ENCODE results near the gene CFAP100.

The CFAP100 gene

GRCh38 chr3:126446791-126447190, 52.1 kb downstream of the CFAP100 start:
- DNase-seq: no peak

GRCh38 chr3:126447456-126448106, 52.9 kb downstream of the CFAP100 start:
- DNase-seq: no peak

GRCh38 chr3:126448136-126448892, 53.6 kb downstream of the CFAP100 start:
- peak; percentile 14 for DNase-seq

GRCh38 chr3:126448893-126449180, 54.1 kb downstream of the CFAP100 start:
- no peak for DNase-seq

- DNase-seq: no peak
Observed at GRCh38 chr3:126449621-126450051, 54.9 kb downstream of the CFAP100 start.

DNA sequence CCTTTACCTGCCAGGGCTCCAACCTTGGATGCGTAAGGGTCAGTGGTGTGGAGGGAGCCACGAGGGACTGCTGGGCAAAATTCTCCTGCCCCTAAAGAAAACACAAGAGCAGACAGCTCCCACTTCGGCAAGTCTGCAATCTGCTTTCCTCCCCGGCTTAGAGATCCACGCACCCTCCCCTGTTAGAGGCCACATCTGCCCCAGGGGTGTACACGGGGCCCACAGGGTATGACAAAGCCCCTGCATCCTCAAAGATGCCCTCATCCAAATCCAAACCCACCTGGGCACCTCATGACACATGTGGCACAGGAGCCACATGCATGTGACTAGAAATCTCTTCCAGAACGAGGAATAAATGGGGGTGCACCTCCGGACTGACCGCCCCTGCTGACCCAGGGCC, 55.5 kb downstream of the CFAP100 start:
- no peak for DNase-seq

GRCh38 chr3:126450744-126451143, 56.0 kb downstream of the CFAP100 start:
- no peak for DNase-seq

GRCh38 chr3:126451511-126451910, 56.8 kb downstream of the CFAP100 start:
- DNase-seq: no peak

- no peak for DNase-seq
Observed at GRCh38 chr3:126452213-126452612, 57.5 kb downstream of the CFAP100 start.

DNA sequence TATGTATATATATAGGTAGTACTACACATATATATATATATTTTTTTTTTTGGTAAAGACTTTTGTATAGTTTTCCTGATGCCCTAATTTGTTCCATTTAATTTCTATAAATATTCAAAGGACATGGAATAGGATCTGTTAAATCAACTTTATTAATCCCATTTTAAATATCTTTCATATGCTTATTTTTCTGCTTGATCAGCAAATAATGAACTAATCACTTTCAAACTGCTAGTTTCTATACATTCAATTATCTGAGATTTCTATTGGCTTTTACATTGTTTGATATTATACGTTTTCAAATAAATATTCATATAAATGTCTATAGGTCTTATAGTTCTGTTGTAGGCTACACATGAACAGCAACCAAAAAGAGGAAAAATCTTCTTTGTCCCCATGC, 59.3 kb downstream of the CFAP100 start:
- DNase-seq: no peak

DNA sequence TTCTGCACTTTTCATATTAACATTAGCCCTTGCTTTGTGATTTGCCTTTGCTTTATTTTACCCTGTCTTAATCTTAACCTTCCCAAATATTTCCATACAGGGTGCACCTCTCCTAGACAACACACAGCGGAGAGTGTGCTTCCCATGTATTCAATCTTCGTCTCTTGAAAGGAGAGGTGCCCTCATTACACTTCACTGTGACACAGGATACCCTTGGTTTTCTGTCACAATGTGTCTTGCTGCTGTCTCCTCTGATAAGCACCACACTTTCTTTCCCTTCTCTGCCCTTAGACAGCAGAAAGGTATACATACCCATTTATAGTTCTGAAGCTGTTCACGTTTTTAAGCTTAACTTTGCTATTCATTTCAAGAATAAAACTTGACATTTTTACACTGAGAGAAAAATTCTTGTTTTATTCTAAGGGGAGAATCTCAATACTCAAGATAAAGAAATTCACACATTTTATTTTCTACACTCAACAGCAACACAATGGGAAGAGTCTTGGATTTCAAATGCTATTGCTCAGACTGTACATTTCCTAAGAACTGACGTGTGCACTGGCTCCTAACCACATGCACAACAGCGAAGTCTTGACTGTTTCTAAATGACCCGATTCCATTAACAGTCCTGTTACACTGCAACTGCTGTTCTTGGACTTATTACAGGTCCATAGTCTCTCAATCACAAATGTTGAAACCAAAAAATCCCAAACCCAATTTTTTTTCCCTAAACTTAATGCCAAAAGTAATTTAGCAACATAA, 59.9 kb downstream of the CFAP100 start:
- DNase-seq: no peak

DNA sequence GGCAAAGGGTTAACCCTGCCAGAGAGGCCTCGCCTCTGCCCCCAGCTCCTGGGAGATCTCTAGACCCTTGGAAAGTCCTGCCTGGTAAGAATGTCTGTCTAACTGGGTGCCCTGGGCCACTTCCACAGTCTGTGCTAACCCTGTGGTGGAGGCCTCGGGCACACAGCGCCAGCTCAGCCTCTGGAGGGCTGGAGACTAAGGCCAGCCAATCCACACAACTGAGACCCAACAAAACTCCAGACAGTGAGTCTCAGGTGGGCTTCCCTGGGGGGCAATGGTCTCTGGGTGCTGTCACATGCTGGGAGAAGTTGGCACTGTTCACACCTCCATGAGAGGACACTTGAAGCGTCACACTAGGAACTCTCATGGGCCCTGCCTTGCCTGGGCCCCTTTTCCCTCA, 61.5 kb downstream of the CFAP100 start:
- no peak for DNase-seq

DNA sequence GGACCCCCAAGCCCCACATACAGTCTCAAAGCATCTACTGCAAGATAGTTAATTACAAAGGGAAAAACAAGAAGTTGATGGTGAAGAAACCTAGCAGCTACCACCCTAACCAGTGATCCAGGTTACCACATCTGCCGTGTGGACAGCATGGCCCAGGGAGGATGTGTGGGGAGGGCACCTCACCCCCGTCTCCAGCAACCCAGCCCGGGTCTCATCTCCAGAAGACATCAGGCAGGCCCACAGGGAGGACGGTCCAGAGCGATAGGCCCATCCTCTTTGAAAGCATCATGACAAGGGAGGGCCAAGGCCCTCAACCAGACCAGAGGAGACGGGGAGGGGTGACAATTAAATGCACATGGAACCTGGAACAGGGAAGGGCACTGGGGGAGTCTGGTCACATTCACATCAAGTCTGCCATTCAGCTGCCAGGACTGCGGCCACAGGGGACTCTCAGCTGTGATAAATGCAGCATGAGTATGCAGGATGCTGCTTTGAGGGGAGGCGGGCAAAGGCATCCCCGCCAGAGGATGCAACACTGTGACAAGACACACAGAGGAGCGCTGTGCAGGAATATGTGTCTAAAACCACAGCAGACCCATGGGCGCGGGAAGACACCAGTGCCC, 62.2 kb downstream of the CFAP100 start:
- DNase-seq: no peak

DNA sequence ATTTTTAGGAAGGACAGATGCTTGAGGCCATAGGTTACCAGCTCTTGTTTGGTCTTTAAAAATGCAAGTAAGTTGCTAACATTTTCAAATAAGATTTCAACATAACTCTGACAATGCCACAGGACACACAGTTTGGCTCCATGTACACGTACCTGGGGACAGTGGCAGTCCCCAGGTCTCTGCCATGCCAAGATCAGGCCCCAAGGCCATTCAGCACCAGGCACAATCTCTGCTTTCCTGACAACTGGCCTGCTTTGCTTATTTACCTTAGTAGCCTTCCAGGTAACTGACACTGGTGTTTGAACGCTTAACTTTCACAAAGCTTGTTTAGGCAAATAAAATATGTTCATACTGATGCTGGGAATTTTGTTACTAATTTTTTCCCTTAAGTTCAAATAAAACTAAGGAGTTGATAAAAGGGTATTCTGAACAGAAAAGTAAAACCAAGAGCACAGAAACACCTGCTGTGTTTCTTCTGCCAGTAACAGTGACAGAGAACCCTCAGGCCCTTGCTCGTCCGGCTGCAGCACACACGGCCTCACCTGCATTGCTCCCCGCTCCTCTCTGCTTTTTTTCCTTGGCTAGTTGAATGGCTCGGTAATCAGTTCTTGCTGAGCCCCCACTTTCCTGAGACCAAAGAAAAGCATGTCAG, 64.5 kb downstream of the CFAP100 start:
- no peak for DNase-seq

GRCh38 chr3:126459763-126460127, 65.0 kb downstream of the CFAP100 start:
- no peak for DNase-seq

DNA sequence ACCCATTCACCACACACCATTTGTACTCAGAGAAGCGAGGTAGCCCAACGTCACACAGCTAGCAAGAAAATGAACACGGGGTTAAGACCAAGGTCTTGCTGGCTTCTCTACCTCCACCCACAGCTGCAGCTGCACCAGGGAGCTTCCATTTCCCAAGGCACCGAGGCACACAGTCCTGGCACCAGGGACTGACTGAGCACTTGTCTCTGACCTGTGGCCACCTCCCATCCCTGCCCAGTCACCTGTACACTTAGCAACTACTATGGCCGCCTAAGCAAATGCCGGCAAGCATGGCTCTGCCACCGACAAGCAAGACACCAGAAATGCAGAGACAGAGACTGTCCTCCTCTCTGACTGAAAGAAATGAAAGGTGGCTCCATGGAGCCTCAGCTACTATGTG, 65.7 kb downstream of the CFAP100 start:
- DNase-seq: no peak

DNA sequence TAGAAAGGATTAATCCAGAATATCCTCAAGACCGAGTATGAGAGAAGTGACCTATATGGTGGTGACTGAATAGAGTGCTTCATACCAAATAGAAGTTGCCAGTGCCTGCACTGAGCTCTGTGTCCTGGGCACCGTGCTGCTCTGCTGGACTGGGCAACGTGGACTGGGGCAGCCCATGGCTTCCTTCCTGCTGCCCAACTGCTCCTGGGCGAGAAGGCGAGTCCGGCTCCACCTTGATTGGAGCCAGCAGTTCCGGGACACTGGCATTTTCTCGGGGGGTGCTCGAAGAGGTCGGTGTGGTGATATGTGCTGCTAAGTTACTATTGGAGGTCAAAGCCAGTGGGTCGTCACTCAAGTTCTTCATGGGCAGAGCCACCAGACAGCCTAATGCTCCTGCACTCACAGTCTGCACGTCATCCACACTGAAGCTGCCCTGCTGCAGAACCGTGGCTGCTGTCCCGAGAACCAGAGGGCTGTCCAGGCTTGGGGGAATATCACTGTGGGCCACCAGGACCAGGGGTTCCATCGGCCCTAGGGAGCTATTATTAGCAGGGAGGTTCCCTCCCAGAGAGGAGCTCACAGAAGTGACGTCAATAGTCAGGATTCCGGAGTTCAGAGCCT, 66.9 kb downstream of the CFAP100 start:
- no peak for DNase-seq

DNA sequence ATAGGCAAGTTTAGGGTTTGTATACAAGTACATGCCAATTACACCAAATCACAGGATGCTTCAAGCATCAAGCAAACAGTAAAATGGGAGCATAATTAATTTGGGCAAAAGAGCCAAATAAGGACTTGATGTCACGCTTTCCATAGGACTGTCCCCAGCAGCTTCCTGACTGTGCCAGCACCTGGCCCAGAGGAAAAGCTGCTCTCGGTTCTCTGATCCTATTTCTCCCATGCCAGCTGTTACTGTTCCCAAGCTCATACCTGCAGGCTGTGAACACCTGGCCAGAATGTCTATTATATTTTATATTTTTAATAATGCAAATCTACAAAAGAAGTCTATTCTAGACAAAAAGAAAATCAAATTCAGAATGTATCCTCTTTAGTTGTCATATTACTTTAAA, 68.8 kb downstream of the CFAP100 start:
- DNase-seq: peak; percentile 74

GRCh38 chr3:126464093-126464492, 69.4 kb downstream of the CFAP100 start:
- DNase-seq: peak; percentile 62

GRCh38 chr3:126464494-126464893, 69.8 kb downstream of the CFAP100 start:
- DNase-seq: no peak

DNA sequence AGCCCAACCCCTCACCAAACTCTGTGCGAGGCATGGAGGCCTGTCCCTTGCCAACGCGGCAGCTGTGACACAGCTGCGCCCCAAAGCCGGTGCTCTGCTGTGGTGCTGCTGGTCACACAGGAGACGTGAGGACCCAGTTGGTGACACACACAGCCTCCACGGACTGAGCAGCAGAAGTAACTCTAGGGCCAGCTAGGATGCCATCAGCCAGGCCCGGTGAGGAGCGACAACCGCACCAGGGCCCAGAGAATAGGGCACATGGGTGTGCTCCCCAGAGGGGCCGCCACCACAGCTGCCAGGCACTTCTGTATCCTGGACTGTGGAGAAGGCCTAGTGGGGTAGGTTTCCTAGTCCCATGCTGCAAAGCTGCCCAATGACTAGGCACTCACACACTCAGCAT, 70.3 kb downstream of the CFAP100 start:
- no peak for DNase-seq

DNA sequence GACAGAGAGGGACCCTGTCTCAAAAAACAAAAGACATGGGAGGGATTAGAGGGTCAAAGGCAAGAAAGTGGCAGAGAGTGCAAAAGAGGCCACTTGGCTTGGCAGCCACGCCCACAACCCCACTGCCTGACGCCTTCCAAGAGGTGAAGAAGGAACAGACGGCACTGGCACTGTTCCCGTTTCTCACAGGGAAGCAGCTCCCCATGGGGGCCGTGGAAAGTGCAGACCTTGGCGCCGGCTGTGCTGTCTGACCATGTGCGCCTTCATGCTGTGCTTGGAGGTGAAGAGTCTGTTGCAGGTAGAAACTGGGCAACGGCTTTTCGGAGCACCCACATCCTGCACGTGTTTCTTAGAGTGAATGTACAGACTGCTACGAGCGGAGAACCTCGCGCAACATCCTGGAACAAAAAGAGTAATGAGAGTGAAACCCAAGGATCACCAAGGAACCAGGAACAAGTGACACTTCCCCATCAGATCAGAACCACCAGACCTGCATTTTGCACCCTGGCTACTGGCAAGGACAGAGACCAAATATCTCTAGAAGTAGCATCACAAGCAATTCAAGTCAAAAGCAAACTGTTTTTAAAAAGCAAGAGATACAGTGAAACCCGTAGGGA, 71.3 kb downstream of the CFAP100 start:
- peak; percentile 96 for DNase-seq

Data from NCI-H2171 (cell line).